HL-60 (cell line): ENCODE results near the gene RPP21.

Experiments
- GABPA ChIP-seq: IDR thresholded peaks from 2 replicates; pipeline ENCODE4 v1.6.1; 2012; ENCODE audit warnings: low read depth
- POLR2AphosphoS5 ChIP-seq: IDR thresholded peaks from 2 replicates; pipeline ENCODE4 v1.6.1; 2012; ENCODE audit warnings: low read depth
- REST ChIP-seq: IDR thresholded peaks from 2 replicates; pipeline ENCODE4 v1.6.1; 2012; ENCODE audit warnings: low read depth; ENCODE audit not compliant: insufficient replicate concordance
- SPI1 ChIP-seq: IDR thresholded peaks from 2 replicates; pipeline ENCODE4 v1.6.1; 2012; ENCODE audit warnings: low read depth, mild to moderate bottlenecking, borderline replicate concordance
- TF ChIP-seq, protein P1 (sequence below): IDR thresholded peaks from one replicate; pipeline ENCODE4 v1.5.1; 2011; ENCODE audit warnings: low read length, control low read depth, inconsistent platforms; ENCODE audit not compliant: insufficient read depth

DNA sequence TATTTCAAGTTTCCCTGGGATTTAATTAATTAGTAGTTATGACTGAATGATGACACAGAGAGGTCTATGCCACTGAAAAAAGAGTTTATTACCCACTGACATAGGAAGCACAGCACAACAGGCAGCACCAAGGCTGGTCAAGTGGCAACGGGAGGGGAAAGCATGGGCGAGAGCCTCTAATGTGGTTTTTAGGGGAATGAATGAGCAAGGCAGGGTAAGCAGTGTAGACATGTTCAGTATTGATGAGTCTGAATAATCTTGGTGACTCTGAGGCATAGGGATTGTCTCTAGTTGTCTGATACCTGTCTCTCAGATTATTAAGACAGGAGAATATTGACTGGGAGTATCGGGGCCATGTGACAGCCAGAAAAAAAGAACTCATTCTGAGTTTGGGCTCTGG is 46.3 kb downstream of the RPP21 start:
- TF ChIP-seq, protein P1, sequence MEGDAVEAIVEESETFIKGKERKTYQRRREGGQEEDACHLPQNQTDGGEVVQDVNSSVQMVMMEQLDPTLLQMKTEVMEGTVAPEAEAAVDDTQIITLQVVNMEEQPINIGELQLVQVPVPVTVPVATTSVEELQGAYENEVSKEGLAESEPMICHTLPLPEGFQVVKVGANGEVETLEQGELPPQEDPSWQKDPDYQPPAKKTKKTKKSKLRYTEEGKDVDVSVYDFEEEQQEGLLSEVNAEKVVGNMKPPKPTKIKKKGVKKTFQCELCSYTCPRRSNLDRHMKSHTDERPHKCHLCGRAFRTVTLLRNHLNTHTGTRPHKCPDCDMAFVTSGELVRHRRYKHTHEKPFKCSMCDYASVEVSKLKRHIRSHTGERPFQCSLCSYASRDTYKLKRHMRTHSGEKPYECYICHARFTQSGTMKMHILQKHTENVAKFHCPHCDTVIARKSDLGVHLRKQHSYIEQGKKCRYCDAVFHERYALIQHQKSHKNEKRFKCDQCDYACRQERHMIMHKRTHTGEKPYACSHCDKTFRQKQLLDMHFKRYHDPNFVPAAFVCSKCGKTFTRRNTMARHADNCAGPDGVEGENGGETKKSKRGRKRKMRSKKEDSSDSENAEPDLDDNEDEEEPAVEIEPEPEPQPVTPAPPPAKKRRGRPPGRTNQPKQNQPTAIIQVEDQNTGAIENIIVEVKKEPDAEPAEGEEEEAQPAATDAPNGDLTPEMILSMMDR: no peak
- TF ChIP-seq POLR2AphosphoS5: no peak
- TF ChIP-seq SPI1: no peak
- TF ChIP-seq REST: no peak
- TF ChIP-seq GABPA: no peak
